Endothelial cell of coronary artery (primary cell): Measurements from ENCODE around the gene ARHGAP30. TPM values are rescaled to one million over a fixed set of nuclear protein-coding genes. Genes with fewer than 3 reads are reported as not detected.

Experiments
- total RNA-seq: library from RNA; depleted of rRNA; stranded (reverse); fragments of >200 nt; gene quantifications from 2 replicates; pipeline ENCODE4 v1.2.3, GENCODE V29; 2014

The ARHGAP30 gene, protein sequence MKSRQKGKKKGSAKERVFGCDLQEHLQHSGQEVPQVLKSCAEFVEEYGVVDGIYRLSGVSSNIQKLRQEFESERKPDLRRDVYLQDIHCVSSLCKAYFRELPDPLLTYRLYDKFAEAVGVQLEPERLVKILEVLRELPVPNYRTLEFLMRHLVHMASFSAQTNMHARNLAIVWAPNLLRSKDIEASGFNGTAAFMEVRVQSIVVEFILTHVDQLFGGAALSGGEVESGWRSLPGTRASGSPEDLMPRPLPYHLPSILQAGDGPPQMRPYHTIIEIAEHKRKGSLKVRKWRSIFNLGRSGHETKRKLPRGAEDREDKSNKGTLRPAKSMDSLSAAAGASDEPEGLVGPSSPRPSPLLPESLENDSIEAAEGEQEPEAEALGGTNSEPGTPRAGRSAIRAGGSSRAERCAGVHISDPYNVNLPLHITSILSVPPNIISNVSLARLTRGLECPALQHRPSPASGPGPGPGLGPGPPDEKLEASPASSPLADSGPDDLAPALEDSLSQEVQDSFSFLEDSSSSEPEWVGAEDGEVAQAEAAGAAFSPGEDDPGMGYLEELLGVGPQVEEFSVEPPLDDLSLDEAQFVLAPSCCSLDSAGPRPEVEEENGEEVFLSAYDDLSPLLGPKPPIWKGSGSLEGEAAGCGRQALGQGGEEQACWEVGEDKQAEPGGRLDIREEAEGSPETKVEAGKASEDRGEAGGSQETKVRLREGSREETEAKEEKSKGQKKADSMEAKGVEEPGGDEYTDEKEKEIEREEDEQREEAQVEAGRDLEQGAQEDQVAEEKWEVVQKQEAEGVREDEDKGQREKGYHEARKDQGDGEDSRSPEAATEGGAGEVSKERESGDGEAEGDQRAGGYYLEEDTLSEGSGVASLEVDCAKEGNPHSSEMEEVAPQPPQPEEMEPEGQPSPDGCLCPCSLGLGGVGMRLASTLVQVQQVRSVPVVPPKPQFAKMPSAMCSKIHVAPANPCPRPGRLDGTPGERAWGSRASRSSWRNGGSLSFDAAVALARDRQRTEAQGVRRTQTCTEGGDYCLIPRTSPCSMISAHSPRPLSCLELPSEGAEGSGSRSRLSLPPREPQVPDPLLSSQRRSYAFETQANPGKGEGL
- total RNA-seq = under 0.01 TPM in 1 of 2 replicates, not detected in the other

DNA sequence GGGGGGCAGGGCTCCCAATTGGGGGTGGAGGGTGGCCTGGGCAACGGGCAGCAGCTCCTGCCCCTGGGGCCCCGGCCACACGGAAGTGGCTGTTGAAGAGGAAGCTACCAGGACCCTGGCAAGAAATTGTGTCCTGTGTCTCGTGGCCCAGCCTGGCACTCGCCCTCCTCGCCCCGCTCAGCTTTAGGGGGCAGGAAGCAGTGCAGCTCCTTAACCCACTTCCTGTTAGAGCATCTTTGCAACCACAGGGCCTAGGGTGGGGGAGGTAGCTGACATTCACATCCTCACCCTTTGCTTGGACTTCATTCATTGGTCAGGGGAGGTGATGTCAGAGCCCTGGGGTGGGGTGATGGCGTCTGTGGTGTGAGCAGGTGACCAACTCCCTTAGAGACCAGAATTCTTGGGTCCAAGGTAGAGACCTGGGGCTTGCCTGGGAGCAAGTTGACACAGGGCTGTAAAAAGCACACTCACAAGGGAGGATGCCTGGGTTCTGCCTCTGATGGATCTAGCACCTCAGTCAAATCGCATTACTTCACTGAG, at the start of gene ARHGAP30:
Gene ARHGAP30 (minus strand): TSS at position 161 of the 540 bp plus-strand sequence. CDS start 267 bp downstream, outside the sequence.

GRCh38 chr1:161117759-161118581, 48.3 kb upstream of the ARHGAP30 start, which contains the start of the genes NIT1 and PFDN2:
Gene NIT1, plus strand, starts transcription at chr1:161118105. Its CDS starts 72 bp downstream, at chr1:161118177.
Gene PFDN2, minus strand, starts transcription at chr1:161118037. Its CDS starts 11 bp downstream, at chr1:161118026.

DNA sequence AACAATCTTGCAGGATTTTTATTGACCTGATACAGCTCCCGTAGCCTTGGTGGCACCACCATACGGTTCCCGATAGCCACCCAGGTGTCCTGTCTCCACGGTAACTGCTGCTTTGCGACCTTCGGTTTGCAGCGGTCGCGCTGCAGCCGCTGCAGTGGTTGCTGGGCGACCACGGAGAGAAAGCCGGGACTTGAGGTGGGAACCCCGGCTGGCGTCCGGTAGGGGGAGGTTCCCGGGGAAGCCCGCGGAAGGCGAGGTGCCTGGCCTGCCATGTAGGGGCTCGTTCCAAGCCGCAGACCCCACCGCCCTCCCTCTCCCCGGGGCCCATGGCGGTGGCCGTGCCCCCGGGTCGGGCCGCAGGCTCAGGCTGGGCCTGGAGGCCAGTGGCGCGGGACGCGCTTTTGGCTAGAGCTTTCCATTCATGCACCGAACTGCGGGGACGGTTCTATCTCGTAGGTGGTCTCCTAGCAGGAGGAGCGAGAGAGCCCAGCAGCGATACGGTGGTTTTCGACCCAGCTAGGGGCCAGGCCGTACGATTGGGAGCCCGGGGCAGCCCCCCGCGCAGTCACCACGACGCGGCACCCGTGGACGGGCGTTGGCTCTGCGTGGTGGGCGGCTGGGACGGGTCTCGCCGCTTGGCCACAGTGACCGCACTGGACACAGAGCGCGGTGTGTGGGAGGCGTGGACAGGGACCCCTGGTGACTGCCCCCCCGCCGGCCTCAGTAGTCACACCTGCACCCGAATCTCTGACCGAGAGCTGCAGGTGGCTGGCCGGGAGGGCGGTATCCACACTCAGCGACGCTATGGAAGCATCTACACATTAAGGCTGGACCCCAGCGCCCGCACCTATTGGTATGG, 28.7 kb upstream of the ARHGAP30 start, which contains the start of gene KLHDC9:
Gene KLHDC9 (plus strand): TSS at position 152 of the 859 bp plus-strand sequence. CDS start 175 bp downstream, at position 327.

DNA sequence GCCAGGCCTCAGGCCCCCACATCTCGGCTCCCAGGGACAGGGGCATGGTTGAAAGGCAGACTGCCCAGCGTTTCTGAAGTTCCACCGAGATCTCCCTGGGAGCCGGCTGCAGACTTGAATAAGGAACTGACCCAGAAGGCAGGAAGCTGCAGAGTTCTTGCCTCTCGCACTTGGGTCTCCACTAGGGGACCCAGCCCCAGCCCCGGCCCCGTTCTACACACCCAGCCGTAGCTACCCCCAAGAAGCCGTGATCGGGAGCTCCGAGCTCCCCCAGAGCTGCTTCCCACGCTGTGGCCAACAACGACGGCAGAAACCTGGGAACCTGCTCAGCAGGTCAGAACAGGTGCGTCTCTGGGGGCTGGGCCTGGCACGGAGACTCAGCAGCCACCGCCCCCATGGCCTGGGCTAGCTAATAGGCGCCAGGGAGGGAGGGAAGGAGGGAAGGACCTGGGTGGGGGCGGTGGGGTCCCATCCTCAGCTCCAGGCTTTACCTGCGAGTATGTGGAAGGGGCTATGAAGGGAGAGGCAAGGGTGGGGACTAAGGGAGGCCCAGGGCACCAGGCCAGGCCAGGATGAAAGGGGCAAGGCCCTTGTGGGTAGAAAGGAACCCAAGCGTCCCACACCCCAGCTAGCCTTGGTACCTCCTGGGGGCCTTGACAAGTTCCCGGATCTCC, 19.7 kb upstream of the ARHGAP30 start, which contains the start of gene NECTIN4:
Gene NECTIN4 (minus strand): TSS at position 308 of the 674 bp plus-strand sequence. CDS start 262 bp downstream, at position 46.

DNA sequence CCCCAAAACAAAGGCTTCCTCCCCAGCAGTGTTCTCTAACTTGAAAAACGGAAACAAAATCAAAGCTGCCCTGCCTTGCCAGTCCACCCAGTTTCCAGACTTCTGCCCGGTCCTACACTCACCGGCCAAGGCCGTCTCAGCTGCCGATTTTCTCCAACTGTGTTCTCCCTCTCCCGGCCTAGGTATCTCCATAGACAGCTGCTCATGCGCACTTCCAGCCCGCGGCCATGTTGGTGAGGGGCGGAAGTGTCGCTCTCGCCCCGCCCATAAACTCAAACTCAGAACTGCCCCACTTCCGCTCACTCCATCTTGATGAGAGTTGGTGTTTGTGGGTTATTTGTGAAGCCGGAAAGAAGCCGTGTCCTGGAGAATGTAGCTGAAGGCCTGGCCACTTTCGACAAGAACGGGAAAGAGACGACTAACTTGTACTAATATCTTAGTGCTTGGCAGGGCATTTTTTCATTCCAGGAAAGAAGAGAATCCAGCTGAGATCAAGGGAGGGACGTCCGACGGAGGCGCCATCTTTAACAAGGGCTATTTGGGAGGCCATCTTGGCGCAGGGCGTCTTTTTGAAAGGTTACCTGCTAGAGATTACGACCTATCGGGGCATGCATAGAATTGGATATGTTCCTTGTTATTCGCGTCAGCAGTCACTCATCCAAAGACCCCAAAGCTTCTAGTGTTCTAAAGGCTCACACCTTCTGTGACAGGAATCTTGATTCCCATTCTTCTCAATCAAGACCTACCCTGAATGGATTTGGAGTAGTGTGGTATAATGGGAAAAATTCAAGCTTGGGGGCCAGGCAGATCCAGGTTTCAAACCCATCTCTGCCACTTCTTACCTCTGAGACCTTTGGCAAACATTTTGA, 23.7 kb downstream of the ARHGAP30 start, which contains the start of gene USF1:
Gene USF1 (minus strand): TSS at position 242 of the 869 bp plus-strand sequence. CDS start 2,702 bp downstream, outside the sequence.

DNA sequence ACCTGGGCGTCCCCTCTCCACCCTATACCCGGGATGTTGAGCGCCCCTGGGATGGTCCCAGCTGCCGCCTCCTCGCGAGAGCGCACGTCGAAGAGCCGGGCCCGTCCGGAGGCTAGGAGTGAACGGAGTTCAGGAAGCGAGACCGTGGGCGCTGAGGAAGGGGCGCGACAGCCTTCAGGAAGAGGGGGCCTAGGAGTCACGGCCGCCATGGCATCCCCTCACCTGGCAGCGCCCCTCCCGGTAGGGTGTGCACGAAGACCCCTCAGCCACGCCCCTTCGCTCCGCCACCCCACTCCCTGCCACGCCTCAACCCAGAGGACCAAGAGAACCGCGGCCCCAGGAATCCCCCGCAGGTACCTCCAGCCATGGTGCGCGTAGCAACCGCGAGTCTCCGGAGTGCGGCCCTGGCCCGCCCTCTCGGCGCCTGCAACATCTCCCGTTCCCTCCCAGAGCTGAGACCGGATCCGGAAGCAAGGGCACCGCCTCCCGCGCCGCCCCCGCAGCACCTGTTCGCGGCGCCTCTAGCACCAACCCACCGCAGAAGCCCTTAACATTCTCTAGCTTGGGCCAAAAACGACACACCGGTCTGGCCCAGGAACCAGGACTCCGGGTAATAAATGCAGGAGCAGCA, 31.1 kb downstream of the ARHGAP30 start, which contains the start of gene TSTD1:
Gene TSTD1 (minus strand): TSS at position 442 of the 631 bp plus-strand sequence. CDS start 75 bp downstream, at position 367.

DNA sequence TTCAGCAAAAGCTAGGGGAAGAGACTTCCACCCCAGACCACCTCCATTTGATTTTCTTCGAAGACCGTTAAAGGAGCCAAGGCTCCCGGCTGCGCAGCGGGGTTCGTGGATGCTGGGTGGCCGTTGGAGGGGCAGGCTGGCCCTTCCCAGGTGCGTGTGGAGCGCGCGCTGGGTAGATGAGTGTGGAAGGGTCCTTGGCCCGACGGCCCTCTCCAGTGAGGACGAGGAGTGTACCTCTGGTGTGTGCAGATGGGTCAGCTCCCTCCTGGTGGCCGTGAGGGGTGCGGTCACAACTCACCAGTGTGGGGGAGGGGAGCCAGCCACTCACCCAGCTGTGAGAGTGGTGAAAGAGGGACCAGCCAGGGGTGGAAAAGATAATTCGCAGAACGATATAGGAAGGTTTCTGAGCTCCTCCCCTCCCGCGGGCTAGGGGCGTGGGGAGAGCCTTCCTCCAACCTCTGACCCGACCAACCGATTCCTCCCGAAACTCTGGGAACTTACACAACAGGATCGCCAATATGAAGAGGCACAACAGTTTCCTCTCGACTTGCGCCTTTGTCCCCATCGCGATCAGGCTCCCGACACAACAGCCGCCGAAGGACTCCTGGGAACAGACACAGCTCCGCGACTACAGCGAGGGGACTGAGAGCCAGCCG, 49.1 kb downstream of the ARHGAP30 start, which contains the start of gene F11R:
Gene F11R (minus strand): TSS at position 644 of the 656 bp plus-strand sequence. CDS start 79 bp downstream, at position 565.

Other genes starting within 250 kb of the ARHGAP30 start
- gene CD244, start 207.0 kb downstream of the ARHGAP30 start, total RNA-seq = 0.09 TPM in 1 of 2 replicates, not detected in the other
- gene ITLN1, start 184.7 kb downstream of the ARHGAP30 start, total RNA-seq = 0.27 and 0.38 TPM in 2 replicates
- 0.18 and 1.3 TPM in 2 replicates for gene ITLN2, start 115.1 kb downstream of the ARHGAP30 start, total RNA-seq
- 143 and 151 TPM in 2 replicates for gene F11R, start 48.7 kb downstream of the ARHGAP30 start, total RNA-seq
- gene TSTD1, start 30.9 kb downstream of the ARHGAP30 start, total RNA-seq = 8.9 and 22.9 TPM in 2 replicates
- 87.5 and 122 TPM in 2 replicates for gene USF1, start 23.9 kb downstream of the ARHGAP30 start, total RNA-seq
- 0.18 and 0.19 TPM in 2 replicates for gene NECTIN4, start 19.7 kb upstream of the ARHGAP30 start, total RNA-seq
- gene KLHDC9, start 28.5 kb upstream of the ARHGAP30 start, total RNA-seq = 0.66 and 1.1 TPM in 2 replicates
- gene PFDN2, start 48.1 kb upstream of the ARHGAP30 start, total RNA-seq = 65.2 and 79.2 TPM in 2 replicates
- 10.1 and 13.4 TPM in 2 replicates for gene NIT1, start 48.2 kb upstream of the ARHGAP30 start, total RNA-seq
- gene DEDD, start 62.8 kb upstream of the ARHGAP30 start, total RNA-seq = 26.6 and 30.6 TPM in 2 replicates
- 124 and 137 TPM in 2 replicates for gene UFC1, start 84.1 kb upstream of the ARHGAP30 start, total RNA-seq
- gene USP21, start 89.6 kb upstream of the ARHGAP30 start, total RNA-seq = 4.0 and 5.6 TPM in 2 replicates
- gene PPOX, start 96.5 kb upstream of the ARHGAP30 start, total RNA-seq = 12.1 and 16.0 TPM in 2 replicates
- gene B4GALT3, start 107.6 kb upstream of the ARHGAP30 start, total RNA-seq = 19.1 and 21.3 TPM in 2 replicates
- gene ADAMTS4, start 129.2 kb upstream of the ARHGAP30 start, total RNA-seq = 13.9 and 58.5 TPM in 2 replicates
- 174 and 182 TPM in 2 replicates for gene NDUFS2, start 132.5 kb upstream of the ARHGAP30 start, total RNA-seq
- gene FCER1G, start 145.4 kb upstream of the ARHGAP30 start, total RNA-seq = 0.36 and 0.47 TPM in 2 replicates
- not detected in 2 replicates for gene APOA2, start 153.7 kb upstream of the ARHGAP30 start, total RNA-seq
- gene TOMM40L, start 156.2 kb upstream of the ARHGAP30 start, total RNA-seq = 16.8 and 17.5 TPM in 2 replicates
- gene NR1I3, start 168.3 kb upstream of the ARHGAP30 start, total RNA-seq = not detected in 2 replicates
- not detected in 2 replicates for gene PCP4L1, start 188.9 kb upstream of the ARHGAP30 start, total RNA-seq
- gene MPZ, start 240.1 kb upstream of the ARHGAP30 start, total RNA-seq = 0.54 and 1.2 TPM in 2 replicates
- 14.1 and 20.5 TPM in 2 replicates for gene SDHC, start 244.5 kb upstream of the ARHGAP30 start, total RNA-seq